Measurements from ENCODE around the gene KIF4B.
"Not testable (repeated sequence)": the region's sequence is repeated elsewhere in the genome, so short reads cannot be mapped to it uniquely, and the experiment has no call there.

KIF4B gene

DNA sequence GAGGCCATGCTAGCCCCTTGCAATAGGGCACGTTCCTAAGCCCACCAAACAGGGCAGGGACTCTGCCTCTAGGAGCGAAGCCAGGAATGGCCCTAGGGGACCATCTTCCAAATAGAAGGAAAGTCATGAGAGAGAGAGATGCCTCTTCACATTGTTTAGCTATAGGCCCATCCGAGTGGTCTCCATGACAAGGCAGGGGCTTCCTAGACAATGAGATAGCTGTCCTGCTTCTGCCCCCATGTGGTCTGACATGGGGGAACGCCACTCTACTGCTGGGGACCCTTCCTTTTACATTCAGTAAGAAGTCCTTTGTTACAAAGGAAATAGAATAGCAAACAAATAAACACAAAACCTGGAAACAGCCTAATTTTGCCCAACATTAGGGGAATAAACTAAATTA lies 17.9 kb upstream of the KIF4B start:
- no peak for TF ChIP-seq ZFX (IDR thresholded peaks at IDR 0.05; ENCODE audit: borderline replicate concordance)
- TF ChIP-seq, protein P1, sequence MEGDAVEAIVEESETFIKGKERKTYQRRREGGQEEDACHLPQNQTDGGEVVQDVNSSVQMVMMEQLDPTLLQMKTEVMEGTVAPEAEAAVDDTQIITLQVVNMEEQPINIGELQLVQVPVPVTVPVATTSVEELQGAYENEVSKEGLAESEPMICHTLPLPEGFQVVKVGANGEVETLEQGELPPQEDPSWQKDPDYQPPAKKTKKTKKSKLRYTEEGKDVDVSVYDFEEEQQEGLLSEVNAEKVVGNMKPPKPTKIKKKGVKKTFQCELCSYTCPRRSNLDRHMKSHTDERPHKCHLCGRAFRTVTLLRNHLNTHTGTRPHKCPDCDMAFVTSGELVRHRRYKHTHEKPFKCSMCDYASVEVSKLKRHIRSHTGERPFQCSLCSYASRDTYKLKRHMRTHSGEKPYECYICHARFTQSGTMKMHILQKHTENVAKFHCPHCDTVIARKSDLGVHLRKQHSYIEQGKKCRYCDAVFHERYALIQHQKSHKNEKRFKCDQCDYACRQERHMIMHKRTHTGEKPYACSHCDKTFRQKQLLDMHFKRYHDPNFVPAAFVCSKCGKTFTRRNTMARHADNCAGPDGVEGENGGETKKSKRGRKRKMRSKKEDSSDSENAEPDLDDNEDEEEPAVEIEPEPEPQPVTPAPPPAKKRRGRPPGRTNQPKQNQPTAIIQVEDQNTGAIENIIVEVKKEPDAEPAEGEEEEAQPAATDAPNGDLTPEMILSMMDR (IDR thresholded peaks at IDR 0.05), result no peak
- H3K27ac ChIP-seq, result no peak overlapping the region

DNA sequence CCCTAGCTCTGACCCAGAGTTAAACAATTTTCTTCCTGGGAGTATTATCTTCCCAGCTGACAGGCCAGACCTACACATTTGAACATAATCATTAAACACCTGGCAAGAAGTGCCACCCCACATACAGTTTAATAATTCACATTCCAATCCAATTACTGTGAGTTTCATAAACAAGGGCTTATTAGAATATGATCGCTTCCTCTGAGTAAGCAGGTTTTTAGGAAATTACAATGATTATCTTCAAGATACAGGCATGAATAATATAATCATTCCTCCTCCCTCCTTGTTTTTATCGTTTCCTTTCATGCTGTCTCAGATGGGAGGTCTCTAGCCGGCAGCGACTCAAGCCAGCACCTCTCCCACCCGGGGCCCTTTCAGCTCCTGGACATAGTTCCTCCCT lies 15.8 kb upstream of the KIF4B start:
- H3K27ac ChIP-seq, result no peak overlapping the region
- TF ChIP-seq ZFX (IDR thresholded peaks at IDR 0.05; ENCODE audit: borderline replicate concordance), result no peak

DNA sequence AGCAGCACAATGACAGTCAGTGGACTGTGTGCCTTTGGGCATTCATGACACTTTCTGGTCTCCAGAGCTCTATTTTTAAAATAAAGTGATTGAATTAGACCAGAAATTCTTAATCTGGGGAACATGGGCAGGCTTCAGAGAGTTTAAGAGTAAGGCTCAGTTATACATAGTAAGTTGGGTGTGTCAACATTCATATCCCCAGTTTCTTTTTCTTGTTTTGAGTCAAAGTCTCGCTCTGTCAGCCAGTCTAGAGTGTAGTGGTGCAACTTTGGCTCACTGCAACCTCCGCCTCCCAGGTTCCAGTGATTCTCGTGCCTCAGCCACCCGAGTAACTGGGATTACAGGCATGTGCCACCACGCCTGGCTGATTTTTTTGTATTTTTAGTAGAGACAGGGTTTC lies 13.7 kb upstream of the KIF4B start:
- no peak overlapping the region for H3K27ac ChIP-seq
- no peak for TF ChIP-seq ZFX (IDR thresholded peaks at IDR 0.05; ENCODE audit: borderline replicate concordance)
- TF ChIP-seq, protein P1 (IDR thresholded peaks at IDR 0.05), result no peak

DNA sequence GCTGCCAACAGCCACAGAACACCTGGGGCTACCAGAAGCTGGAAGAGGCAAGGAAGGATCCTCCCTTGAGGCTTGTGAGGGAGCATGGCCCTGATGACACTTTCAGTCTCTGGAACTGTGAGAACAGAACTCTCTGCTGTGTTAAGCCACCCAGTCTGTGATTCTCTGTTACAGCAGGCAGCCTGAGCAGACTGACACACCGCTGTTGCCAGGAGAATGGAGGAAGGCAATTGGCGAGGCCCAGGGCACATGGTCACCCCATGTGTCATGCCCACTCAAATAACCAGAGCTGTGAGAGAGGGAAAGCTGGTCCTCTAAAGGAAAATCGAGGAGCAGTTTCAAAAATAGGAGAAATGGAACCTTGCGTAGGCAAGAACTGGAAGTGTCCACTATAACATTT lies 12.0 kb upstream of the KIF4B start:
- no peak overlapping the region for H3K27ac ChIP-seq
- no peak for TF ChIP-seq ZFX (IDR thresholded peaks at IDR 0.05; ENCODE audit: borderline replicate concordance)
- TF ChIP-seq, protein P1 (IDR thresholded peaks at IDR 0.05), result no peak

DNA sequence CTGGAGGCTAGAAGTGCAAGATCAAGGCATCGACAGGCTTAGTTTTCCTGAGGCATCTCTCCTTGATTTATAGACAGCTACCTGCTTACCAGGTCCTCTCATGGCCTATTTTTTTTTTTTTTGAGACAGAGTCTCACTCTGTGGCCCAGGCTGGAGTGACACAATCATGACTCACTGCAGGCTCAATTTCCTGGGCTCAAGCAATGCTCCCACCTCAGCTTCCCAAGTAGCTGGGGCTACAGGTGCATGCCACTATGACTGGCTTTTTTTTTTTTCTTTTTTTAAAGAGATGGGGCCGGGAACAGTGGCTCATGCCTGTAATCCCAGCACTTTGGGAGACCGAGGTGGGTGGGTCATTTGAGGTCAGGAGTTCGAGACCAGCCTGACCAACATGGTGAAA lies 10.8 kb upstream of the KIF4B start:
- not testable (repeated sequence) for H3K27ac ChIP-seq

DNA sequence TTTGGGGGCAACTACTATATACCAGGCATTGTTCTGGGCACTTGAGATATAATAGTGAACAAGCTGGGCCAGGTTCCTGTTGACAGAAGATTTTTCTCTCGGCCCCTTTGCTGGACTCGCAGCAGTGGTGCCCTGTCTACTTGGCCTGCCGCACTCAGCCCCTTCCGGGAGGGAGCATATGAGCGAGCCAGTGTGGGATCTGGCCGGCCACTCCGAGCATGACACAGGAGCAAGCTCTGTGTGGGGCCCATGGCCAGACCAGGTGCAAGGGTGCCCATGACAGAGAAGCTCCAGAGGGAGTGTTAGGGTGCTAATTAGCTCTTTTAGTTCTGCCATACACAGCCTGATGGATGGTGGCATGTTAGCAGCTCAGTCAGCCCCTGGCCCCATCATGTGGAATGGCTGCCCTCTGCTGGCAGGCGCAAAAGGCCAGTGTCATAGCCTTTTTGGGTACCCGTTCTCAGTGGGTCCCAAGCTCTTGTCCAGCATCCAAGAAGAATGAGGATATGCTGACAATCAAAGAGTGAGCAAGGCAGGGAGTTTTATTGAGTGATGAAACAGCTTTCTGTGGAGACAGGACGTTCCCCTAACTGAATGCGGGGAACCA lies 9.3 kb upstream of the KIF4B start:
- TF ChIP-seq ZFX (IDR thresholded peaks at IDR 0.05; ENCODE audit: borderline replicate concordance), result no peak
- TF ChIP-seq, protein P1 (IDR thresholded peaks at IDR 0.05), result peak; percentile 49

DNA sequence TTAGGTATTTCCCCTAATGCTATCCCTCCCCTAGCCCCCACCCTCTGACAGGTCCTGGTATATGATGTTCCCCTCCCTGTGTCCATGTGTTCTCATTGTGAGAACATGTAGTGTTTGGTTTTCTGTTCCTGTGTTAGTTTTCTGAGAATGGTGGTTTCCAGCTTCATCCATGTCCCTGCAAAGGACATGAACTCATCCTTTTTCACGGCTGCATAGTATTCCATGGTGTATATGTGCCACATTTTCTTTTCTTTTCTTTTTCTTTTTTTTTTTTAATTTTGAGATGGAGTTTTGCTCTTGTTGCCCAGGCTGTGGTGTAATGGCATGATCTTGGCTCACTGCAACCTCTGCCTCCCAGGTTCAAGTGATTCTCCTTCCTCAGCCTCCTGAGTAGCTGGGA lies 7.3 kb upstream of the KIF4B start:
- not testable (repeated sequence) for H3K27ac ChIP-seq

More for the DNA sequence above, 9.3 kb upstream of the KIF4B start:
- no peak overlapping the region for H3K27ac ChIP-seq

DNA sequence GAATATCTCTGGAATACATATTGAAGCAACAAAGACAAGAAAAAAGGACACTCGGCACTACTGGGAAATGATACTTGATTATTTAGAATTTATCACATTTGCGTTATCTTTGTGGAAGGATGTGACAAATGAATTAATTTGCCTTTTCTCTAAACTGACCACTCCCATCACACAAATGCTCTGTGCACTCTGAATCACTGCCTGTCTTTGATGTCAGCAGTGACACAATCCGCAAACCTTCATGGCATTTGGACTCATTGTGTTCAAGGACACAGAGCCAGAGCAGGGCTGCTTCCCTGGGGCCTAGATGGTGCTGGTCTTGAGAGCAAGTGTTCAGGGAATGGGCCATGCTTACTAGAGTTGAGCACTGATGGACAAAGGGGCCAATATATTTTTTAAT lies 4.9 kb upstream of the KIF4B start:
- TF ChIP-seq ZFX (IDR thresholded peaks at IDR 0.05; ENCODE audit: borderline replicate concordance), result no peak
- TF ChIP-seq, protein P1 (IDR thresholded peaks at IDR 0.05), result no peak
- no peak overlapping the region for H3K27ac ChIP-seq

DNA sequence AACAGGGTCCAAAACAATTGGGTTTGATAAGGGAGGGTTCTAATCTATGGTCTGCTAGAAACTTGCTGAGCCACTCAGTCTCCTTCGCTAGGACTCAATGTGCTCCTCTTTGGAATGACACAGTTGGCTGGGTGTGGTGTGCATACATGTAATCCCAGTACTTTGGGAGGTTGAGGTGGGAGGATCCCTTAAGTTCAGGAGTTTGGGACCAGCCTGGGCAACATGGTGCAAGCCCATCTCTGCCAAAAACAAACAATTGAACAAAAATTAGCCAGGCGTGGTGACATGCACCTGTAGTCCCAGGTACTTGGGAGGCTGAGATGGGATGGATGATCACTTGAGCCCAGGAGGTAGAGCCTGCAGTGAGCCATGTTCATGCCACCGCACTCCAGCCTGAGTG lies 2.7 kb upstream of the KIF4B start:
- H3K27ac ChIP-seq, result no peak overlapping the region

More for the DNA sequence above, 2.7 kb upstream of the KIF4B start:
- TF ChIP-seq, protein P1 (IDR thresholded peaks at IDR 0.05), result no peak
- no peak for TF ChIP-seq ZFX (IDR thresholded peaks at IDR 0.05; ENCODE audit: borderline replicate concordance)

All from 22Rv1 (cell line).